Ureter (tissue), 1 donor: Measurements from ENCODE around the gene BOK. TPM values are rescaled to one million over a fixed set of nuclear protein-coding genes. Genes with fewer than 3 reads are reported as not detected.

Experiments
- DNase-seq: peaks from one replicate; pipeline ENCODE4 v3.0.0-alpha.2; 2020; ENCODE audit warnings: low spot score
- total RNA-seq: library from RNA; stranded (reverse); gene quantifications from one replicate; pipeline ENCODE4 v1.2.4, GENCODE V29; 2023
- donor health status: DM: yes; HTN: yes; CAD: no.

Gene BOK
- total RNA-seq, 1 donor from 2014 or later, result 16.0 TPM

GRCh38 chr2:241598487-241598886, 39.9 kb downstream of the BOK start:
- no peak for DNase-seq

GRCh38 chr2:241599615-241600014, 41.1 kb downstream of the BOK start:
- DNase-seq, result no peak

- no peak for DNase-seq
Observed at GRCh38 chr2:241601841-241602240, 43.3 kb downstream of the BOK start.

GRCh38 chr2:241602720-241603119, 44.2 kb downstream of the BOK start:
- no peak for DNase-seq

GRCh38 chr2:241603686-241604085, 45.1 kb downstream of the BOK start:
- DNase-seq, result no peak

- DNase-seq, result no peak
Observed at GRCh38 chr2:241606186-241606585, 47.6 kb downstream of the BOK start.

- DNase-seq, result no peak
Observed at GRCh38 chr2:241607162-241607885, 48.8 kb downstream of the BOK start.

- no peak for DNase-seq
Observed at GRCh38 chr2:241608881-241609280, 50.3 kb downstream of the BOK start.

GRCh38 chr2:241609859-241610793, 51.6 kb downstream of the BOK start:
- peak; percentile 86 for DNase-seq

GRCh38 chr2:241611062-241611461, 52.5 kb downstream of the BOK start:
- DNase-seq, result no peak

GRCh38 chr2:241612156-241613016, 53.8 kb downstream of the BOK start:
- no peak for DNase-seq

GRCh38 chr2:241613017-241613780, 54.7 kb downstream of the BOK start:
- no peak for DNase-seq

- DNase-seq, result no peak
Observed at GRCh38 chr2:241615041-241615440, 56.5 kb downstream of the BOK start.

GRCh38 chr2:241615522-241616052, 57.0 kb downstream of the BOK start:
- no peak for DNase-seq

GRCh38 chr2:241616168-241617125, 57.9 kb downstream of the BOK start:
- DNase-seq, result no peak

GRCh38 chr2:241617431-241618154, 59.0 kb downstream of the BOK start:
- DNase-seq, result no peak

GRCh38 chr2:241618296-241618805, 59.8 kb downstream of the BOK start:
- no peak for DNase-seq

- DNase-seq, result no peak
Observed at GRCh38 chr2:241618829-241619228, 60.3 kb downstream of the BOK start.
